HCT116 (cell line): ENCODE measurements around the gene TASP1. TPM values are rescaled to one million over a fixed set of nuclear protein-coding genes. Genes with fewer than 3 reads are reported as not detected.

Experiments
- ATAC-seq: fragments of 200-7000 bp; cut with Tn5 transposase; 2 replicates; pipeline ENCODE4 v1.9.1; 2020; ENCODE audit warnings: mild to moderate bottlenecking, moderate library complexity
- BruUV-seq: library from RNA; stranded (reverse); fragments of 400-500 nt; replicated peaks from 2 replicates; lab custom pipeline; 2021; lab: Mats Ljungman, UMichigan
- CTCF ChIA-PET: fragments of 300-600 bp; sonication (Branson Sonifier 250); formaldehyde crosslinking; loops from one replicate; lab custom pipeline; 2021; ENCODE audit warnings: antibody characterized with exemption; lab: Charles Lee
- POLR2A ChIA-PET: fragments of 300-600, 350-600 bp; sonication (Branson Sonifier 250); formaldehyde crosslinking; loops from one replicate; lab custom pipeline; 2021; ENCODE audit warnings: antibody characterized with exemption; lab: Charles Lee
- RAD21 ChIA-PET, 2 experiments: fragments of 300-600 bp; sonication (Branson Sonifier 250); formaldehyde crosslinking; loops; one replicate each; lab custom pipeline; 2023; ENCODE audit warnings: low total read pairs in 2 of 2; ENCODE audit not compliant: uncharacterized antibody in 2 of 2, unreplicated experiment in 2 of 2, low non-redundant PET in 1 of 2; lab: Charles Lee
- DNase-seq: peaks from one replicate; pipeline ENCODE4 v3.0.0-alpha.2; 2010; ENCODE audit warnings: low read depth, low spot score
- H2AFZ ChIP-seq: fragments of 200-600 bp; shearing (Covaris generic), sonication (generic); 2 replicates; pipeline ENCODE4 v1.6.1; 2017; ENCODE audit warnings: low read depth, mixed run types, mixed read lengths, antibody characterized with exemption, low read length; ENCODE audit not compliant: poor library complexity, severe bottlenecking
- H3K27ac ChIP-seq: 2 replicates; pipeline ENCODE4 v1.5.1; 2012; ENCODE audit warnings: low read depth, low read length
- H3K27me3 ChIP-seq: fragments of 200-600 bp; sonication (generic); 2 replicates; pipeline ENCODE4 v1.6.1; 2016; ENCODE audit warnings: mixed run types, low read length, mixed read lengths; ENCODE audit not compliant: insufficient read depth
- H3K36me3 ChIP-seq, 2 experiments: fragments of 200-500 bp in 1 of 2; fragments of 200-600 bp in 1 of 2; sonication (Bioruptor generic) in 1 of 2; sonication (generic) in 1 of 2; 2 replicates each; pipeline versions ENCODE4 v1.5.1 to v1.6.1; 2014 to 2016; ENCODE audit warnings: low read length in 2 of 2, inconsistent platforms in 1 of 2, mixed read lengths in 1 of 2, mixed run types in 1 of 2; ENCODE audit not compliant: insufficient read depth in 2 of 2, control insufficient read depth in 1 of 2
- H3K4me1 ChIP-seq, 2 experiments: fragments of 200-600 bp in 1 of 2; sonication (generic) in 1 of 2; 2 replicates each; pipeline versions ENCODE4 v1.5.1 to v1.6.1; 2012 to 2017; ENCODE audit warnings: low read length in 2 of 2, inconsistent platforms in 1 of 2, mild to moderate bottlenecking in 1 of 2, mixed read lengths in 1 of 2, mixed run types in 1 of 2, moderate library complexity in 1 of 2; ENCODE audit not compliant: insufficient read depth in 2 of 2, control insufficient read depth in 1 of 2
- H3K4me2 ChIP-seq: fragments of 200-600 bp; sonication (generic); 2 replicates; pipeline ENCODE4 v1.6.1; 2017; ENCODE audit warnings: mixed run types, low read length, mixed read lengths
- H3K4me3 ChIP-seq, 2 experiments: fragments of 200-600 bp in 1 of 2; sonication (generic) in 1 of 2; replicated peaks in 1 of 2; 2 replicates each; pipeline ENCODE4 v1.5.1; 2011 to 2016; ENCODE audit warnings: low read length in 2 of 2, control low read depth in 1 of 2, low read depth in 1 of 2, mild to moderate bottlenecking in 1 of 2, mixed read lengths in 1 of 2, mixed run types in 1 of 2
- H3K79me2 ChIP-seq: fragments of 200-600 bp; sonication (generic); 2 replicates; pipeline ENCODE4 v1.6.1; 2017; ENCODE audit warnings: mild to moderate bottlenecking, mixed run types, low read length, moderate library complexity, mixed read lengths; ENCODE audit not compliant: insufficient read depth
- H3K9ac ChIP-seq: fragments of 200-600 bp; sonication (generic); 2 replicates; pipeline ENCODE4 v1.6.1; 2016; ENCODE audit warnings: low read length, mixed read lengths
- H3K9me2 ChIP-seq: fragments of 200-600 bp; sonication (generic), shearing (Covaris generic); 2 replicates; pipeline ENCODE4 v1.6.1; 2017; ENCODE audit warnings: mixed run types, mild to moderate bottlenecking, moderate library complexity; ENCODE audit not compliant: insufficient read depth
- H3K9me3 ChIP-seq, 2 experiments: fragments of 200-500 bp in 1 of 2; fragments of 200-600 bp in 1 of 2; sonication (Bioruptor generic) in 1 of 2; sonication (generic) in 1 of 2; 2 replicates each; pipeline ENCODE4 v1.6.1; 2014 to 2017; ENCODE audit warnings: low read length in 2 of 2, mixed read lengths in 2 of 2, inconsistent platforms in 1 of 2, low read depth in 1 of 2, mild to moderate bottlenecking in 1 of 2, mixed run types in 1 of 2, moderate library complexity in 1 of 2; ENCODE audit not compliant: control insufficient read depth in 1 of 2, insufficient read depth in 1 of 2
- H4K20me1 ChIP-seq: fragments of 200-600 bp; sonication (generic), shearing (Covaris generic); 2 replicates; pipeline ENCODE4 v1.6.1; 2017; ENCODE audit warnings: mixed run types, mild to moderate bottlenecking, moderate library complexity; ENCODE audit not compliant: insufficient read depth
- CBX3 ChIP-seq: IDR thresholded peaks from 2 replicates; pipeline ENCODE4 v1.6.1; 2012; ENCODE audit warnings: low read depth
- CEBPB ChIP-seq: IDR thresholded peaks from 2 replicates; pipeline ENCODE4 v1.6.1; 2012; ENCODE audit warnings: low read depth
- EGR1 ChIP-seq: IDR thresholded peaks from 2 replicates; pipeline ENCODE4 v1.6.1; 2012; ENCODE audit warnings: low read depth
- ELF1 ChIP-seq: IDR thresholded peaks from 2 replicates; pipeline ENCODE4 v1.6.1; 2012; ENCODE audit warnings: low read depth, borderline replicate concordance
- EZH2phosphoT487 ChIP-seq: fragments of 200-600 bp; IDR thresholded peaks from 2 replicates; pipeline ENCODE4 v1.6.1; 2018; ENCODE audit warnings: antibody characterized with exemption, borderline replicate concordance
- POLR2A ChIP-seq: IDR thresholded peaks from 2 replicates; pipeline ENCODE4 v1.7.0; 2011; ENCODE audit warnings: borderline replicate concordance; ENCODE audit not compliant: insufficient read depth, insufficient read length; ENCODE audit errors: extremely low read depth
- POLR2AphosphoS5 ChIP-seq: IDR thresholded peaks from 2 replicates; pipeline ENCODE4 v1.6.1; 2011; ENCODE audit warnings: mild to moderate bottlenecking, low read depth, low read length, moderate library complexity
- RAD21 ChIP-seq: IDR thresholded peaks from 2 replicates; pipeline ENCODE4 v1.6.1; 2012; ENCODE audit warnings: low read depth, mild to moderate bottlenecking
- SP1 ChIP-seq: IDR thresholded peaks from 2 replicates; pipeline ENCODE4 v1.6.1; 2012; ENCODE audit warnings: low read depth
- TCF7L2 ChIP-seq: IDR thresholded peaks from 2 replicates; pipeline ENCODE4 v1.7.0; 2011; ENCODE audit warnings: borderline replicate concordance, inconsistent platforms; ENCODE audit not compliant: insufficient read depth, insufficient read length; ENCODE audit errors: extremely low read depth
- ZBTB33 ChIP-seq: IDR thresholded peaks from 2 replicates; pipeline ENCODE4 v1.6.1; 2011; ENCODE audit warnings: mild to moderate bottlenecking, low read length, moderate library complexity; ENCODE audit not compliant: insufficient replicate concordance; ENCODE audit errors: extremely low read depth
- intact Hi-C: fragments of 100-400 bp; cut with micrococcal nuclease; formaldehyde crosslinking; loops from 2 replicates; pipeline ENCODE4 v1.10.0; 2022
- total RNA-seq: library from RNA; stranded (reverse); gene quantifications from one replicate; pipeline ENCODE4 v1.2.1, GENCODE V29; 2021; ENCODE audit not compliant: unreplicated experiment

Gene TASP1
- total RNA-seq, 1 experiment from 2014 or later, result 19.1 TPM

- Histone ChIP-seq H3K27ac (no peak overlapping the region), H3K9me3 (no peaks in the 10 kb centered on the region), H3K9ac (no peak overlapping the region), H2AFZ (no peak overlapping the region), H3K4me1 (peaks cover 0 to 8% of the 10 kb centered on the region in 2 experiments; a peak in 1 of 4 replicates), H3K4me2 (no peak overlapping the region)
- intact Hi-C loops, result no loop called here
- no peak for DNase-seq
- no peak for TF ChIP-seq EGR1
- TF ChIP-seq ELF1, result no peak
- TF ChIP-seq ZBTB33, result no peak
- no peak for TF ChIP-seq CBX3
- no peak for TF ChIP-seq POLR2A
- TF ChIP-seq RAD21, result no peak
- no peak for TF ChIP-seq SP1
- no peak for TF ChIP-seq CEBPB
- TF ChIP-seq TCF7L2, result no peak
- TF ChIP-seq EZH2phosphoT487, result no peak
- no peak for TF ChIP-seq POLR2AphosphoS5
- TF ChIP-seq, all 23 proteins: peak for 0
- no peaks in the 10 kb centered on the region for H3K36me3 ChIP-seq
- ChIA-PET POLR2A (no interaction called here), RAD21 (no interaction called here), CTCF (no interaction called here)
- no TSS peak for BruUV-seq
- H3K9me2 ChIP-seq, result no peaks in the 10 kb centered on the region
- H3K27me3 ChIP-seq, result no peaks in the 10 kb centered on the region
- no peaks in the 10 kb centered on the region for H3K79me2 ChIP-seq
- no peak for ATAC-seq
- H3K4me3 ChIP-seq, result no peak overlapping the region
- no peaks in the 10 kb centered on the region for H4K20me1 ChIP-seq
Measured at GRCh38 chr20:13426870-13427269, 211.9 kb downstream of the TASP1 start.
